ENCODE data around the gene RNF183.
A peak's percentile ranks its signal among the peaks of the same experiment; 100 is the strongest.
"Not testable (repeated sequence)": the region's sequence is repeated elsewhere in the genome, so short reads cannot be mapped to it uniquely, and the experiment has no call there.

The RNF183 gene

DNA sequence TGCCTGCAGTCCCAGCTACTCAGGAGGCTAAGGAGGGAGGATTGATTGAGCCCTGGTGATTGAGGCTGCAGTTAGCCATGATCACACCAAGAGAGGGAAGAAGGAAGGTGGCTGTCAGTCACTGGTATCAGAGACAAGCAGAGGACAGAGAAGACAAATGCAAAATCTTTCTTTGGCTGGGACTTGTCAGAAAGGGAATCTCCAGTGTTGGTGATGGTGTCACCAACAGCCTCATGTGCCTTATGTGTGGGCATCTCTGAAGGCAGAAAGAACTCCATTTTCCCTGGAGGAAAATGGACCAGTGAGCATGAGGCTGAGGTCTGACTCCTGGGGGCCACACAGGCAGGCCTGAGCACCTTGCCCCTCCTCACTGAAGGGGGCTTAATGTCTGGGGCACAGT, 12.1 kb upstream of the RNF183 start:
- DNase-seq = no peak

DNA sequence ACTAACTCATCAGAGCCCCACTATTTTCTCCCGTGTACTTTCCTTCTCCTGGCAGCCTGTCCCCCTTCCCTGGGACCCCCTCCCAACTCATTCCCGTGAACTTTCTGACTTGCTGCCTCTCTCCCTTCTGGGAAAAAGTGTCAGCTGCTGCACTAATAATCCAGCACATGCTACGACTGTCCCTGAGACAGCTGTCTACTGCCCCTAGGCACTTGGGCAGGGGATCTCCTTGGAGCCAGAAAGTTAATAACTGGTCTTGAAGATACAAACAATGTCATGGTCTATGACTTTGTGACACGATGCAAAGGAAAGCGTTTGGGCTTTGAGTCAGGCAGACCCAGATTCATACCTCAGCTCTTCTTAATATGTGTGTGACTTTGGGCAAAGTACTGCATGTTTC, 10.1 kb upstream of the RNF183 start:
- DNase-seq = no peak

DNA sequence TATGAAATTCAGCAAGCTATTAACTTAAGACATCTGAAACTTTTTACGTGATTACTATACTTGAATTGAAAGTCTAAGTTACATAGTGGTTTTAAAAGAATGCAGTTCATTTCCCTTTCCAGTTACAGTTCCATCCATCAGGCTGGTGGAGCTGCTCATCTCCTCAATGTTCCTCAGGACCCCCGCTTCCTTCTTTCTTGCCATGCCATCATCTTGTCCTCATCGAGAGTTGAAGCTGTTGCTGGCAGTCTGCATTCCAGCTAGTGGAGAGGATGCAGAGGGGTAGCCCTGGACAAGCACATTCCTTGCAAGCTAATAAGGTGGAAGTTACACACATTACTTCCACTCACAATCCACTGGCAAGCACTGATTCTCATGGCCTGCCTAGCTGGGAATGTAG, 8.8 kb upstream of the RNF183 start:
- DNase-seq = no peak

DNA sequence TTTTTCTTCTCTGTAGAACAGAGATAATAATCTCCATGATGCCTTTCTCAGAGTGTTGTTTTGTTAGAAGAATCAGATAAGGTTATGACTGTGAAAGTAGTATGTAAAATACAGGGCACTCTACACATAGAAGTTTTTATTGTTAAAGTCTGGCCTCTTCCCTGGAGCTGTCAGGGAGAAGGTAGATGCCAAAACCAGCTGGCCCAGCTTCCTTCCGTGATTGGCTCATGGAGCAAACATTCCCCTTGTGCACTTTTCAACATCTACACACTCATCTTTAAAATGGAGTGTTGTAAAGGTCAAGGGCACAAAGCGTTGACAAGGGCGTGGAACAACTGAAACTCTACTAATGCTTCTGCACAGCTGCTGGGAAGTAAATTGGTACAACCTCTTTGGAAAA, 7.4 kb upstream of the RNF183 start:
- DNase-seq = no peak

DNA sequence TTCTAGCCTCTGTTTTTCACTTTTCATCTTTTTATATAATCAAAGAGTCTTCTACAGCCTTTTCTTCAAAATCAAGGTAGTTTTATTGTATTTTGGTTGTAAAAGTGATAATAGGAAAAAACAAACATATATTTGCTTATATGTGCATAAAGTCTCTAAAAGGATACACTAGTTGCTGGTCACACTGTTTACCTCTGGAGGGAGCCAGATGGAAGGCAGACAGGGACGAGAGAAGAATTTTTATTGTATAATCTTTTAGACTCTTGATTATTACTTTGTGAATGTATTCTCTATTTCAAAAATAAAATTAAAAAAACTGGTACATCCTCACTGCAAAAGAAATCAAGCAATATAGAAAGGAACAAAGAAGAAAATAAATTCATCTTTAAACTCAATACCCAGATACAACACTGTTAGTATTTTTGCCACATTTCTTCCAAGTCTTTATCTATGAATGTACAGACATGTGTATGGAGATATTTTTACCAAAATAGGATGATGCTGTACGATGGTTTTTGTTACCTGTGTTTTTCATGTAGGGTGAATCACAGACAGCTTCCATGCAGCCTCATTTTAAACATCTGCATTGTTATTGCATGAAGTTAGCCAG, 6.1 kb upstream of the RNF183 start:
- DNase-seq = peak; percentile 24

DNA sequence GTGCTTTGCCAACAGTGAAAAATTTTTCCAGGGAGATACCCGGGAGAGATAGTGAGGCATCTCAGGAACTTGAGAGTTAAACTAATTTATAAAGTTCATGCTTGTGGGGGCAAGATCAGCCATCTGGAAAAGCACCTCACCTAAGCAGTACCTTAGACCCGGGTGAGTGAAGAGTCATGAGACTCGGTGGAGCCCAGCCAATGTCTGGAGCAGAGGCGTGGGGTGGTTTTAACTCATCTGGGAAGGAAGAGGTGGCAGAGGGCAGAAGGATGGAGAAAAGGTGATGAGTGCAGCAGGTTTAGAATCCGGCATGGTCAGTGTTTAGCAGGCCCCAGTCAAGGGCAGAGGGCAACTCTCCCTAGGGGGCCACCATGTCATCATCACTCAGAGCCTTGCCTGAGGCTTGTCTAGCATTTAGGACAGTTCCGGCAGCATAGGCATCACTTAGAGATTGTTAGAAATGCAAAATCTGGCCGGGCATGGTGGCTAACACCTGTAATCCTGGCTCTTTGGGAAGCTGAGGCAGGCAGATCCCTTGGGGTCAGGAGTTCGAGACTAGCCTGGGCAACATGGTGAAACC, 4.3 kb upstream of the RNF183 start:
- no peak for DNase-seq

DNA sequence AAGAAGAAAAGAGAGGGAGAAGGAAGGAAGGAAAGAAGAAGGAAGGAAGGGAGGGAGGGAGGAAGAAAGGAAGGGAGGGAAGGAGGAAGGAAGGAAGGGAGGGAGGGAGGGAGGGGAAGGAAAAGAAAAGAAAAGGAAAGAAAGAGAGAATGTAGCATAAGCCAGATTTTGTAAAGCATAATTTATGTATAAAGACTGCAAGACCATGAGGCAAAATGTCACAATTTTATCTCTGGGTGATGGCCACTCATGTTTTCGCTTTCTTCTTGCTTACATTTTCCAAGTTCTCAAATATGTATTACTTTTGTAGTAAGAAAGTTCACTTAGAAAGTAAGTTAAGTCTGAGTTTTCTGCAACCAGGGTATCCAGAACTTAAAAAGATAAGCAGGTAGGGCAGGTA, 3.4 kb upstream of the RNF183 start:
- no peak for DNase-seq

DNA sequence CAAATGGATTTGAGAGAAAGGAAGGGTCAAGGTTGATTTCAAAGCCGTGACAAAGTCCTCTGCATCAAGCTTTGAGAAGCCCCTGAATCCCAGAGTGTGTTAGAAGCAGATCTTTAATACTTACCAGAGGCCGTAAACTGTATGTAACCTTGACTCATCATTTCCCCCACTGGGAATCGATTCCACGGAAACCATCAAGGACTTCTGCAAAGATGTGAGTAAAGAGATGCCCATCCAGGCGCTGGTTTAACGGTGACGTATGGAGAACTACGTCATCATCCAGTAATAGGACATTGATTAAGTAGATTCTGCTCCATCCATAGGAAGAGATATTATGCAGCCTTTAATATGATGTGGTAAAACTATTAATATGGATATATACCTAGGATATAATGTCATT, 1.6 kb downstream of the RNF183 start:
- DNase-seq = no peak

DNA sequence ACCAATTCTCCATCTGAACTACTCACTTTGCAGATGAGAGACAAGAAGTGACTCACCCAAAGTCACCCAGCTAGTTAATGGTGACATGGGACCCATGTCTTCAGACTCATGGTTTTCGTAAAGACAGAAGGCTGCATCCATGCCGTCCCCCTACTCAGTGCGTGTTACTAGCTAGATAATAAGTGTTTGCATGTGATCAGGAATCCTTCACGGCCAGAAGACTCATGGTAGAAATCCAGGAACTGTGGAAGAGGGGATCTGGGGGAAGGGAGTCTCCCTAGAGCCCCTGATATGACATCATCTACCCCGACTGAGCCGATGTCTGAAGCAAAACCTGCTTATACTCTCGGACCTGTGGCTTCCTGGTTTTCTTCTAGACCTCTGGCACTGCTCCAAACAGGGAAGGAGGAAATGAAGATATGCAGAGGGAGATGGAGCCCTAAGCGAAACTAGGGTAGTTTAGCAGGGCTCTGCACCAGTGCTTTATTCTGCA, 3.3 kb downstream of the RNF183 start:
- DNase-seq = no peak

DNA sequence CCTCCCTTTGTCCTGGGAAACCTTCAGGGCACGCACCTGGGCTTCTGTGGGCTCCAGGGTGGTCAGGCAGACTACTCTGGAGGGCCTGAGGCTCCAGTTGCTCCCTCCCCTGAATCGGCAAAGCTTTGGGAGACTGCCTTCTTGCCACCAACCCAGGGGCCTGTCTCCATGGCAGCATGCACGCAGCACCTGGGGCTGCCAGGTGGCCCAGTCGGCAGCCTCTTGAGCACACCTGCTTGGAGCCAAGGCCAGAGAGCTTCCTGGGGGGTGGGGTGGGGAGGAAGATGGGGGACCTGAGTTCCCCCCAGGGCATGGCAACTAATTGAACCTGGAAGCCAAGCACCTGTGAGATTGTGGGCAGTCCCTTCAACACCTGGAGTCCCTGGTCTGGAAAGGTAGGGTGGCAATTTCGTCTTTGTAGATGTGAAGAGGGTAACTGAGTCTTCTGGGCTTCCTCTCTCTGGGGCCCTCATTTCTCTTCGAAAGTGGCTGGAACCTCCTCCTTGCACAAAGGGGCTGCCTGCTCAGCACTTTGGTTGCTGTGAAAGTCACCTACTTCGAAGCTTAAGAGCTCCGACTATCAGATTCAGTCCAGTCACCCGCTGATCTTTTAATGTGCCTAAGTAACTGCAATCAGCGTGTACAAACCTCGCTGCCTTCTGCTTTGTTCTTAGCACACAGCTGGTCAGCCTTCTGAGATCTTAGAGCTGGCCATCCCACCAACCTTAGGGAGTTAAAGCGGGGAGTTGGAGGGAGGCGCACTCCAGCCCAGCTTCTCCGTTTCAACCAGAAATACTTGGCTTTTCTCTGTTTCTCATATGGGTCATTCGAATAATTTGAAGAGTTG, 4.0 kb downstream of the RNF183 start:
- no peak for DNase-seq

DNA sequence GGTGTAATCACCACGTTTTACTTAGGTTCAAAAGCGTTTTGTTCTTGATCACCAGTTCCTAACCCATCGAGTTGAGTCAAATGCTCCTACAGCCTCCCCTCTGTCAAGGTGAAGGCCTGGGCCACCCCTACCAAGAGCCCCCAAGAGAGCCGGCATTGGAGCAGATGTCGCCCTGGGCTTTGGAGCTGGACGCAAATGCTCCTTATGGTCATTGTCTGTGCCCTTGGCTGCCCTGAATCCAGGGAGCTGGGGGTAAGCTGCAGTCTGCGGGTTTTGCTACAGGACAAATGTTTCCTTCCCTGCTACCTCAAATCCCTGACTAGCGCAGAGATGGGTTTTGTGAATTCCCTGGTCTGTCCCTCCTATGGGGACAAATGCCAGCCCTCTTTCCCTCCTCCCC, 4.9 kb downstream of the RNF183 start:
- no peak for DNase-seq

DNA sequence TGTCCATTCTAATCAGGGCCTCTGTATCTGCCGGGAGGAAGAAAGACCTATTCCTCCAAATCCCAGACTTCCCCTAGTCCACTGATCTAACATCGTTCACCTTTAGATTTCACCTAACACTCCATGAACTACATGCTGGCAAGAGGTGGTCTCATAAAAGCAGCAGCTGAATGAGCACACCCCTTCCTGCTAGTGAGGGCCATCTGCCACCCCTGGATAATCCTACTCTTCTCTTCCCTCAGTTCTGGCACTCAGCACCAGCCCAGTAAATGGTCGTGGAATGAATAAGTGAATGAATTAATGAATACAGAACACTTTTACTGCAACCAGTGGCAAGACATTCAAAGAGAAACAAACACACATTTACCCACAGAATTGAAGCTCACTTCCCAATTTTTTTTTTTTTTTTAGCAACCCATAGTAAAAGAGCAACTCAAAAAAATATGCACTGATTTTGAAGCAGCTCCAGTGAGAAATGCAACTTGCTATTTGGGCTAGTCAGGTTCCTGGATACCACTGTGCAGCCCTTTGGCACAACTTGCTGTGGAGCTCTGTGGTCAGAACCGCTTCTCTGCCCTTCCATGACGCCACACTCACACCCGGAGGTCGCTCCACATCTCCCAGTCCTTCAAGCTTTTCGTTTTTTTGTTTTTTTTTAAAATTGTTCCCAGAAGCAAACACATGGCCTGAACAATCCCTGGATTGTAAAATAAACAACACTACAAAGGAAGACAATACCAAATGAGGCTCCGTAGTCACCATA, 6.2 kb downstream of the RNF183 start:
- DNase-seq = no peak

DNA sequence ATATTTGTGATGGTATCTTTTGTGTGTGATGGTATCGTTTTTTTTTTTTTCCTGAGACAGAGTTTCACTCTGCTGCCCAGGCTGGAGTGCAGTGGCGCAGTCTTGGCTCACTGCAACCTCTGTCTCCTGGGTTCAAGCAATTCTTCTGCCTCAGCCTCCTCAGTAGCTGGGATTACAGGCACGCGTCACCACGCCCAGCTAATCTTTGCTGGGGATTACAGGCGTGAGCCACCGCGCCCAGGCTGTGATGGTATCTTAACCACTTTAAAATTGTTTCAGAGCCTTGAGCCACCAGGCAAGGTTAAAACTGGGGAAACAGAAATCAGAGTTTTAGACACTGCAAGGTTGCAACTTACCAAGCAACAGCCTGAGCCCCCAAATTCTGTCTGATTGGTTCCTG, 6.9 kb downstream of the RNF183 start:
- not testable (repeated sequence) for DNase-seq

DNA sequence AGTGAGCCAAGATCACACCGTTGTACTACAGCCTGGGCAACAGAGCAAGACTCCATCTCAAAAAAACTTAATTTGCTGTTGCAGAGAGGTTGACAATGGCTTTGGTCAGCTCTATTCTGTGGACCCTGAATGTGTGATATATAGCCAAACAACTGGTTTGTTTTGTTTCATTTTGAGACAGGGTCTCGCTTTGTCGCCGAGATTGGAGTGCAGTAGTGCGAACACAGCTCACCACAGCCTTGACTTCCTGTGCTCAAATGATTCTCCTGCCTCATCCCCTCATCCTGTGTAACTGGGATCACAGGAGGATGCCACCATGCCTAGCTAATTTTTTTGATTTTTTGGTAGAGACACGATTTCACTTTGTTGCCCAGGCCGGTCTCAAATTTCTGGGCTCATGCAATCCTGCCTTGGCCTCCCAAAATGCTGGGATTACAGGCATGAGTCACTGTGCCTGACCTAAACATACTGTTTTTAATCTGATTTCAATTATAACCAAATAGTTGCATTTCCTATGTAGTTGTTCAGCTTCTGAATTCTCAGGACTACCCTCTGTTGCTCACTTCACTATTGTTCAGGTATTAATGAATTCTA, 9.8 kb downstream of the RNF183 start:
- DNase-seq = no peak

DNA sequence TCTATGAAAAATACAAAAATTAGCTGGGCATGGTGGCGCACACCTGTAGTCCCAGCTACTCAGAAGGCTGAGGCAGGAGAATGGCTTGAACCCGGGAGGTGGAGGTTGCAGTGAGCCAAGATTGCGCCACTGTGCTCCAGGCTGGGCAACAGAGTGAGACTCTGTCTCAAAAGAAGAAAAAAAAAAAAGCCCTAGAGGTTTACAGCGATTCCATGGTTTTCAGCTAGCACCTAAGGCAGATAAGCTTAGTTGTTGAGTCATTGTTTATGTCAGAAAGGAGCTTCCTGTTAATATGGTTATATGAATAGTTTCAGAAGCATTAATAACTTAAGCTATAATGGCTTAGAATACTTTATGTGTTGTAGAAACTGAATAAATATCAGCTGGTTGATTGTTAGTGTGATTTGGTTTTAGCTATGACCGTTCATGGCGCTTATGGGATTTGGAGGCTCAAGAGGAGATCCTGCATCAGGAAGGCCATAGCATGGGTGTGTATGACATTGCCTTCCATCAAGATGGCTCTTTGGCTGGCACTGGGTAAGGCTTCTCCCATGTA, 13.0 kb downstream of the RNF183 start:
- no peak for DNase-seq

DNA sequence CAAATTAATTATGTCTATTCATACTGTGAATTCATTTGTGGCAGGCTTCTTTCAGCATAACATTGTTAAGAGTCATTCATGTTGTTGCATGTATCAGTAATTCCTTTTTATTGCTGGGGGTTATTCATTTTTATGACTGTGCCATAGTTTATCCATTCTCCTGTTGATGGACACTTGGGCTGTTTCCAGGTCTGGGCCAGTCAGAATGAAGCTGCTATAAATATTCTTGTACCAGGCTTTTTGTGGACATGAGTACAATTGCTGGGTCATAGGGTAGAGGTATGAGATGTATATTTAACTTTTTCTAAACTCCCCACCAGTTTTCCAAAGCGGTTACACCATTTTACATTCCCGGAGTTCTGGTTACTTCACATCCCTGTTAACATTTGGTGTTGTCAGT, 14.1 kb downstream of the RNF183 start:
- no peak for DNase-seq

DNA sequence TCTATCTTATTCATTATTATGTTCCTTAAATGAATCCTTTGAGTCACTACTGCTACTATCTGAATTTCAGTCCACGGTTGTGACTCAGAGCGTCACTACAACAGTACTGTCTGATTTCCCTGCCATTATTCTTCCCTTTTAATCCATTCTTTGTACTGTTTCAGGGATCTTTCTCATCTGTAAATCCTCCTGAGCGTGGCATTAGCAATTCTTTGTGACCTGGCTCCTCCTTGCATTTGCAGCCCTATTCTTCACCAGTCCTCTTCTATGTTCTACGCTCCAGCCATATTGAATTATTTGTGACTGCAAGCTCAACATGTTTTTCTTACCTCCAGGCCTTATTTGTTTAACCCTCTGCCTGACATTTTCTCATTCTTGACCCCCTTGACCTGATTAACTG, 21.8 kb downstream of the RNF183 start:
- DNase-seq = no peak

DNA sequence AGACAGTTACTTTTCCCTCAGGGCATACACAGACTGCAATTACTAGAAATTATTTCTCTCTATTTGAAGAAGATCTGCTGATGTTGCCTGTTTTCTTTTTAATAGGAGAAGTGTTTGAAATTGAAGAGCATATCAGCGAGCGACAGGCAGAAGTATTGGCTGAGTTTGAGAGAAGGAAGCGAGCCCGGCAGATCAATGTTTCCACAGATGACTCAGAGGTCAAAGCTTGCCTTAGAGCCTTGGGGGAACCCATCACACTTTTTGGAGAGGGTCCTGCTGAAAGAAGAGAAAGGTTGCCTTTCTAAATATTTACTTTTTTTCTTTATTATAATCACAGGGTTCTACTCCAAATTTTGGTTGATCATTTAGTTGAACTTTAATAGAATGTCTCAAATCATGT, 24.3 kb downstream of the RNF183 start:
- no peak for DNase-seq

DNA sequence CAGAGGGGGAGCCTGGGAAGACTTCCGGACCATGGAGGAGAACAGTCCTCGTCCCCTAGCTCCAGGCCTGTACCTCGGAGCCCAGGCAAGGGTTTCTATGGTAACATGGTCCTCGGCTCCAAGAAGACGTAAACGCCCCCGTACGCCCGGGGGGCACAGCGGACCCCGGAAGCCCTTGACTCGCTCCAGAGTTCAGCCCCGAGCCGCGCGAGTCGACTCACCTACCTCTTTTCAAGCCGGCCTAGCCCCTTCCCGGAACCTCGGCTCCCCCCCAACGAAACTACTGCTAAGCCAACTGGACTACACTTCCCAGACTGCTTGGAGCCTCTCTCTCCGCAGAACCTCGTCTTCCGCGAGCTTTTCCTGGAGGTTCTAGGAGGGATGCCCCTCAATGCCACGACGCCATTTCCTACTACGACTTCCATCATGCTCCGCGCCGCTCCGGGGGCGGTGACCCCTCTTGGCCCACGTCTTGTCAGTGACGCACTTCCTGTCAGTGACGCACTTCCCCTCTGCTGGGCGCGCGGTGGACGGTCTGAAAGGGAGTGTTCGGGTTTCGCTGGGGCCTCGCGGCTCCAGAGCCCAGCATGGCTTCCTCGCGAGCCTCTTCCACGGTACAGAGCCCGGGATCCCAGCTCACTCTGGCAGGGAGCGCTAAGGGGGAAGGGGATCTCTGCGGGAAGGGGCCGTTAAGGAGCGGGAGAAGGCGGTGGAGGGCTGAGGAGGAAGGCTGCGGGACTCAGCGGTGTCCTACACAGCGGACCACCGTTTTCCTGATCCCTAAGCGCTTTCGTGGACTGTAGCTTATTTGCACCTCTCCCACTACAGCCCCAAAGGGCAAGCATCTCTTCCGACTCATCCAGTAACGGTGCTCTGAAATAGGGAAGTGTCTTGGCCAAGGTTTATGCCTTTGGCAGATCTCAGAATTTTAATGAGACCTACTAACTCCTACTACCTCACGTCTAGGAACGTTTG, 27.7 kb downstream of the RNF183 start, which contains the start of the genes CDC26 and PRPF4:
TSS of gene CDC26 (minus strand) at position 416 of the 975 bp plus-strand sequence. CDS start 3,065 bp downstream, outside the sequence.
TSS of gene PRPF4 (plus strand) at position 502 of the 975 bp plus-strand sequence. CDS start at position 588, 86 bp downstream.
- peak; percentile 93 for DNase-seq

DNA sequence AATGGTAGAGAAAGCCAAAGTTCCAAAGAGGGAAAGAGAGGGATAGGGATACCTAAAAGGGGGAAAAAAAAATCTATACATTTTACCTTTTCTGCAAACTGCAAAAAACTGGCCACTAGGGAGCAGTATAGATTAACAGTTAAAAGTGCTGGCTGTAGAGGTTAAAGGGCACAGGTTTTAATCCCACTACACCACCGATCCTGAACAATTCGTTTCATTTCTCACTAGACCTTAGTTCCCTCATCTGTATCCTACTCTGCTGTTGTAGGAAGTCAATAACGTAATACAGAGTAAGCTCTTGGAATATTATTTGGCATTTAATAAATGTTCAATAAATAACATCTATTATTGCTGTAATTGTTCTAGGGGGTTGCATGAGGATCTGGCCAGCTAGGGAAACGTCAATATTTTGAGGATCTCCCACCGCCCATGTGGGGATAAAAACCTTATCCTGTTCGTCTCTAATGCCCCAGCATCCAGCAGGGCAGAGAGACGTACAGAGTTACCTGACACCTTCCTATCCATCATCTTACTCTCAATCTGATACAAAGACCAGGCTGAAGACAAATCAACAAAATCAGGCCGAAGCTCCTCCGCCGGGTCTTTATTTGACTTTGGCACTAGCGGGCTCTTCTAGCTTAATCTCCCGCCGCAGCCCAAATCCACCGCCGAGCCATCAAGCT, 28.6 kb downstream of the RNF183 start:
- peak; percentile 12 for DNase-seq

DNA sequence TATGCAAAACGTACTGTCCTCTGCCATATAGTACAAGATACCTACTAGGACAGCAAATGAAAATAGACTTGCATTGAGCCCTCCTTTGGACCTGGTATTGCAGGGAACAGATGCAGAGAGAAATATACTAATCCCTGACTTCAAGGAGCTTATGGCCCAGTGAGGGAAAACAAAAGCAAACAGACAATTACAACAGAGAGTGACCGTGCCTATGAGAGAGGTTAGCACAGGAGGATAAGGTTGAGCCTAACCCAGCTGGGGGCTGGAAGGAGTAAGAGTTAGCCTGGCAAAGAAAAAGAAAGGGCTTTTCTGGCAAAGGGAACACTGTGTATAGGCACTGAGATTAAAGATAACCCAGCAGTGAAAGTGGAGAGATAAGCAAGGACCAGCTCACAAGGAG, 33.3 kb downstream of the RNF183 start:
- DNase-seq = no peak

All from GF-D8 (cell line).